ENCODE data around the gene GALNT5. TPM values are rescaled to one million over a fixed set of nuclear protein-coding genes. Genes with fewer than 3 reads are reported as not detected.
"Not testable (repeated sequence)": the region's sequence is repeated elsewhere in the genome, so short reads cannot be mapped to it uniquely, and the experiment has no call there.

GALNT5 gene
- total RNA-seq, 1 experiment from 2014 or later = 0.08 TPM

DNA sequence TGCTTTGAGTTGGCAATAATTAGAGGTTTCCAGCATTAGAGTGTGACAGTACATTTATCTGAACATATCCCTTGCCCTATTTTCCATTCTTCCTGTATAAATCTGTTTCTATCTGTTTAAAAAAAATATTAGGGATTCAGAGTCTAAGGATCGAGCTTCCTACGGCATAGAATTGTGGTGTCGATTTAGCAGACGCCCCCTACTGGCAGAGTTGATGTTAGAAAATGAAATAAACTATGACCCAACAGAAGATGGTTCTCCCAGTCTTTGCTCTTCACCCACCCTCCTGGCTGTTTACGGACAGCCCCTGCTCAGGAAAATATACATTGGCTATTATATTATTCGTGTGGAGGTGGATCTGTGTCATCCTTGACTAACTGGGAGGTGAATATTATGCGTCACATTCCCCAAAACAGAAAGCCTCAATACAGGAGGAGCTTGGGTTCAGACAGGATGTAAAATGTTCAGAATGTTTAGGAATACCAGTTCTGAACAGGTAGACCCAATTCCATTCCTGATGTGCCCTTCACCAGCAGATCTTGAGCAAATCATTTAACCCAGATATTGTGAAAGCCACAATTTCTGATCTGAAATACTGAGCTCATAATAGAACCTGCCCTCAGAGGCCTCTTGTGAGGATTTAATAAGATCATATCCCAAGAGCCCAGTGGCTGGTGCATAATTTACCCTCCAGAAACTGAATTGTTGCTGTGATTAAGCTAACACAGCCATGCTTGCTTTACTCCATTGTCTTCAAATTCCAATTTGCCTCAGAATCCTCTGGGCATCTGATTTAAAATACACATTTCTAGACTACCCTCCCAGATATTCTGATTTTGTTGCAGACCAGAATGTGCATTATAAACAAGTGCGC lies 78.9 kb downstream of the GALNT5 start:
- ChIA-PET POLR2A (no interaction called here), CTCF (interaction anchor here (0.6 to 1.3 kb wide), 2 partner anchors 33 to 487 kb away, joined by 3 to 11 read pairs; no protein-coding TSS in a partner anchor)
- H3K4me1 ChIP-seq (ENCODE audit: control insufficient read depth, insufficient read depth, low read length) = no peaks in the 10 kb centered on the region
- ATAC-seq (no peak), DNase-seq (ENCODE audit: low read depth, low spot score) (no peak)
- BruUV-seq (replicated peaks) = no TSS peak
- H3K27ac ChIP-seq (ENCODE audit: low read length) = no peak overlapping the region
- TF ChIP-seq TCF7L2 (IDR thresholded peaks at IDR 0.05; ENCODE audit: low read depth, low read length) = no peak
- TF ChIP-seq, protein P1, sequence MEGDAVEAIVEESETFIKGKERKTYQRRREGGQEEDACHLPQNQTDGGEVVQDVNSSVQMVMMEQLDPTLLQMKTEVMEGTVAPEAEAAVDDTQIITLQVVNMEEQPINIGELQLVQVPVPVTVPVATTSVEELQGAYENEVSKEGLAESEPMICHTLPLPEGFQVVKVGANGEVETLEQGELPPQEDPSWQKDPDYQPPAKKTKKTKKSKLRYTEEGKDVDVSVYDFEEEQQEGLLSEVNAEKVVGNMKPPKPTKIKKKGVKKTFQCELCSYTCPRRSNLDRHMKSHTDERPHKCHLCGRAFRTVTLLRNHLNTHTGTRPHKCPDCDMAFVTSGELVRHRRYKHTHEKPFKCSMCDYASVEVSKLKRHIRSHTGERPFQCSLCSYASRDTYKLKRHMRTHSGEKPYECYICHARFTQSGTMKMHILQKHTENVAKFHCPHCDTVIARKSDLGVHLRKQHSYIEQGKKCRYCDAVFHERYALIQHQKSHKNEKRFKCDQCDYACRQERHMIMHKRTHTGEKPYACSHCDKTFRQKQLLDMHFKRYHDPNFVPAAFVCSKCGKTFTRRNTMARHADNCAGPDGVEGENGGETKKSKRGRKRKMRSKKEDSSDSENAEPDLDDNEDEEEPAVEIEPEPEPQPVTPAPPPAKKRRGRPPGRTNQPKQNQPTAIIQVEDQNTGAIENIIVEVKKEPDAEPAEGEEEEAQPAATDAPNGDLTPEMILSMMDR (IDR thresholded peaks at IDR 0.05) = peak; percentile 81
- no peaks in the 10 kb centered on the region for H3K27me3 ChIP-seq (ENCODE audit: control insufficient read depth, insufficient read depth, low read length)
- intact Hi-C loops (cut with micrococcal nuclease; ENCODE audit: unreplicated experiment) (loop anchor here (5.0 kb wide), 1 partner anchor 34 kb away; no protein-coding TSS in a partner anchor), in situ Hi-C loops (cut with HindIII; ENCODE audit: low pct_unique_long_range_greater_than_20kb, low sequenced_read_pairs) (no loop called here)
- H3K36me3 ChIP-seq (ENCODE audit: control insufficient read depth, insufficient read depth, low read length) = no peaks in the 10 kb centered on the region
- H3K4me3 ChIP-seq (ENCODE audit: low read depth in 2 of 2, low read length in 2 of 2) = no peak overlapping the region
- no peaks in the 10 kb centered on the region for H3K9me3 ChIP-seq (ENCODE audit: control insufficient read depth, insufficient read depth, low read depth, low read length)

DNA sequence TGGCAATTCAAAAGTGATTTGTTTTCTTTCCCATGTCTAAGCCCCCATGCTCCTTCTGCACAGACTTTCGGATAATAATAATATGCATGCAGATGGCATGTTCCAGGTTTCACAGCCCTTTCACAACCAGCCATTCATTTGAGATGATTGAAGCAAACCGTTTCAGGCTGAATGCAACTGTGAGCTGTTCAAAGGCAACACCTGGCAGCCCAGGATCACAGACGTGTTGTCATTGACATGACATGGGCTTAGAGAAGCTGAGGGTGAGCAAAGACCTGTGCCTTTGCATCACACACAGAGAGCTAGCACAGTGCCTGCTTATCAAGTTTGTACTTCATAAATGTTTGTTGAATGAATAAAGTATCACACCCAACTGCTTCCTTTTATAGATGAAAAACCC lies 80.5 kb downstream of the GALNT5 start:
- intact Hi-C loops (cut with micrococcal nuclease; ENCODE audit: unreplicated experiment) = loop anchor here (5.0 kb wide), 1 partner anchor 36 kb away; no protein-coding TSS in a partner anchor

DNA sequence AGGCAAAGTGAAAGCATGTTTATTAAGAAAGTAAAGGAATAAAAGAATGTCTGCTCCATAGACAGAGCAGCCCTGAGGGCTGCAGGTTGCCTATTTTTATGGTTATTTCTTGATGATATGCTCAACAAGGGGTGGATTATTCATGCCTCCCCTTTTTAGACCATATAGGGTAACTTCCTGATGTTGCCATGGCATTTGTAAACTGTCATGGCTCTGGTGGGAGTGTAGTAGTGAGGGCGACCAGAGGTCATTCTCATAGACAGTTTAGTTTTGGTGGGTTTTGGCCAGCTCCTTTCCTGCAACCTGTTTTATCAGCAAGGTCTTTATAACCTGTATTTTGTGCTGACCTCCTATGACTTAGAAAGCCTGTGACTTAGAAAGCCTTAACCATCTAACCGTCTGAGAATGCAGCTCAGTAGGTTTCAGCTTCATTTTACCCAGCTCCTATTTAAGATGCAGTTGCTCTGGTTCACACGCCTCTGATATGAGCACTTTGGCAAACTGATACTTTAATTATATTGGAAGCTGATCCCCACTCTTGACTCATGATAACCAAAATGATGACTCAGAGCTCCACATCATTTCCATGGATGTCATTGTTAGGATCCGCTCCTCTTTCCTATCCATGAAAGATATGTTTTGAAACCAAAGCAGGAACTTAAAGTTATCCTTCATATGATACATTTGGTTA lies 82.6 kb downstream of the GALNT5 start:
- in situ Hi-C loops (cut with HindIII; ENCODE audit: low pct_unique_long_range_greater_than_20kb, low sequenced_read_pairs) (no loop called here), intact Hi-C loops (cut with micrococcal nuclease; ENCODE audit: unreplicated experiment) (loop anchor here (5.0 kb wide), 1 partner anchor 38 kb away; no protein-coding TSS in a partner anchor)
- Histone ChIP-seq H3K27ac (ENCODE audit: low read length) (no peak overlapping the region), H3K4me1 (ENCODE audit: control insufficient read depth, insufficient read depth, low read length) (no peaks in the 10 kb centered on the region), H3K9me3 (ENCODE audit: control insufficient read depth, insufficient read depth, low read depth, low read length) (no peaks in the 10 kb centered on the region), H3K4me3 (ENCODE audit: low read depth in 2 of 2, low read length in 2 of 2) (no peak overlapping the region), H3K27me3 (ENCODE audit: control insufficient read depth, insufficient read depth, low read length) (no peaks in the 10 kb centered on the region), H3K36me3 (ENCODE audit: control insufficient read depth, insufficient read depth, low read length) (no peaks in the 10 kb centered on the region)
- POLR2A ChIA-PET = no interaction called here
- no peak for TF ChIP-seq SIN3A (IDR thresholded peaks at IDR 0.05; ENCODE audit: borderline replicate concordance, insufficient read depth, low read depth, low read length)
- ATAC-seq (no peak), DNase-seq (ENCODE audit: low read depth, low spot score) (no peak)
- CTCF ChIA-PET = no interaction called here
- no TSS peak for BruUV-seq (replicated peaks)

More for the DNA sequence above, 80.5 kb downstream of the GALNT5 start:
- no peaks in the 10 kb centered on the region for H3K9me3 ChIP-seq (ENCODE audit: control insufficient read depth, insufficient read depth, low read depth, low read length)
- ATAC-seq (no peak), DNase-seq (ENCODE audit: low read depth, low spot score) (no peak)
- no peaks in the 10 kb centered on the region for H3K4me1 ChIP-seq (ENCODE audit: control insufficient read depth, insufficient read depth, low read length)
- H3K27ac ChIP-seq (ENCODE audit: low read length) = no peak overlapping the region
- no TSS peak for BruUV-seq (replicated peaks)
- no peak for TF ChIP-seq POLR2AphosphoS5 (IDR thresholded peaks at IDR 0.05; ENCODE audit: low read depth, low read length)
- TF ChIP-seq SIN3A (IDR thresholded peaks at IDR 0.05; ENCODE audit: borderline replicate concordance, insufficient read depth, low read depth, low read length) = no peak
- in situ Hi-C loops (cut with HindIII; ENCODE audit: low pct_unique_long_range_greater_than_20kb, low sequenced_read_pairs) = no loop called here
- ChIA-PET CTCF (no interaction called here), POLR2A (no interaction called here)
- H3K27me3 ChIP-seq (ENCODE audit: control insufficient read depth, insufficient read depth, low read length) = no peaks in the 10 kb centered on the region
- H3K4me3 ChIP-seq (ENCODE audit: low read depth in 2 of 2, low read length in 2 of 2) = no peak overlapping the region
- H3K36me3 ChIP-seq (ENCODE audit: control insufficient read depth, insufficient read depth, low read length) = no peaks in the 10 kb centered on the region

DNA sequence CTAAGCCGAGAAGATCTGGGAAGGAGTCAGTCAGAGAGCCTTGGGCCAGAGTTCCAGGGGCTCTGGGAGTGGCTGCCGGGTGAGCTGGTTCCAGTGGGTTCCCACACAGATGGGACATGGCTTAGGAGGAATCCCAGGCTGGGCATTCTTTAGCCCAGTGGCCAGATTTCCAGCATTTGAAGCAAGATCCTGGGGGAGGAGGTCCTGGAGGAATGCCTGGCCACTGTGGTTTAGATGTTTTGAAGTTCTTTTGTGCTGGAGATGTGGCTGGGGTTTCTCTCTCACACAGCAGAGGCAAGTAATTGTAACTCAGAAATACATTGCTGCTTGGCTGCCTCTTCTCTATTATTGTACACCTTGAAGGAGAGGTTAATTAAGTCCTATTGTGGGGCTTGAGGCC lies 83.9 kb downstream of the GALNT5 start:
- BruUV-seq (replicated peaks); H3K36me3 ChIP-seq (ENCODE audit: control insufficient read depth, insufficient read depth, low read length); H3K4me3 ChIP-seq (ENCODE audit: low read depth in 2 of 2, low read length in 2 of 2); intact Hi-C loops (cut with micrococcal nuclease; ENCODE audit: unreplicated experiment); POLR2A ChIA-PET; H3K9me3 ChIP-seq (ENCODE audit: control insufficient read depth, insufficient read depth, low read depth, low read length); H3K4me1 ChIP-seq (ENCODE audit: control insufficient read depth, insufficient read depth, low read length); DNase-seq (ENCODE audit: low read depth, low spot score); ATAC-seq; CTCF ChIA-PET; H3K27me3 ChIP-seq (ENCODE audit: control insufficient read depth, insufficient read depth, low read length); H3K27ac ChIP-seq (ENCODE audit: low read length); in situ Hi-C loops (cut with HindIII; ENCODE audit: low pct_unique_long_range_greater_than_20kb, low sequenced_read_pairs): not testable (repeated sequence)

Data from Panc1 (cell line).